Measurements from ENCODE around the gene NCOA1. TPM values are rescaled to one million over a fixed set of nuclear protein-coding genes. Genes with fewer than 3 reads are reported as not detected.

Gene NCOA1
- total RNA-seq, 2 experiments from 2014 or later = 6.1 to 12.1 TPM

GRCh38 chr2:24618144-24618543 is 127.1 kb downstream of the NCOA1 start:
- ChIA-PET POLR2A (no interaction called here), CTCF (ENCODE audit: unreplicated experiment) (no interaction called here)
- no peaks in the 10 kb centered on the region for H3K79me2 ChIP-seq (ENCODE audit: insufficient read depth, low read depth, low read length)
- intact Hi-C loops (cut with micrococcal nuclease; ENCODE audit: unreplicated experiment) = no loop called here
- no peak overlapping the region for H3K4me3 ChIP-seq (ENCODE audit: low read depth, low read length, poor library complexity, severe bottlenecking)
- DNase-seq (ENCODE audit: low spot score) = no peak
- no peaks in the 10 kb centered on the region for H4K20me1 ChIP-seq (ENCODE audit: insufficient read depth, low read length)
- no peaks in the 10 kb centered on the region for H3K36me3 ChIP-seq (ENCODE audit: insufficient read depth, low read length)
- TF ChIP-seq CTCF (conservative IDR thresholded peaks at IDR 0.05; ENCODE audit: low read length) (no peak), EZH2phosphoT487 (IDR thresholded peaks at IDR 0.05; ENCODE audit: borderline replicate concordance, low read depth, low read length) (no peak)
- no TSS peak for BruUV-seq (replicated peaks)
- no peak overlapping the region for H3K4me2 ChIP-seq (ENCODE audit: low read length)
- no peak overlapping the region for H2AFZ ChIP-seq (ENCODE audit: low read length)
- H3K27ac ChIP-seq (ENCODE audit: low read depth, low read length, poor library complexity, severe bottlenecking) = no peak overlapping the region
- H3K9me2 ChIP-seq (ENCODE audit: insufficient read depth, low read length) = no peaks in the 10 kb centered on the region
- H3K4me1 ChIP-seq (ENCODE audit: insufficient read depth, low read length, poor library complexity, severe bottlenecking) = no peaks in the 10 kb centered on the region
- no peaks in the 10 kb centered on the region for H3K9me3 ChIP-seq (ENCODE audit: low read length)

- Histone ChIP-seq H3K9me3 (ENCODE audit: low read length) (no peaks in the 10 kb centered on the region), H3K9me2 (ENCODE audit: insufficient read depth, low read length) (no peaks in the 10 kb centered on the region), H4K20me1 (ENCODE audit: insufficient read depth, low read length) (no peaks in the 10 kb centered on the region), H3K4me2 (ENCODE audit: low read length) (no peak overlapping the region), H3K79me2 (ENCODE audit: insufficient read depth, low read depth, low read length) (no peaks in the 10 kb centered on the region), H3K4me3 (ENCODE audit: low read depth, low read length, poor library complexity, severe bottlenecking) (no peak overlapping the region), H3K27ac (ENCODE audit: low read depth, low read length, poor library complexity, severe bottlenecking) (no peak overlapping the region), H3K36me3 (ENCODE audit: insufficient read depth, low read length) (no peaks in the 10 kb centered on the region), H3K4me1 (ENCODE audit: insufficient read depth, low read length, poor library complexity, severe bottlenecking) (no peaks in the 10 kb centered on the region), H2AFZ (ENCODE audit: low read length) (no peak overlapping the region)
- intact Hi-C loops (cut with micrococcal nuclease; ENCODE audit: unreplicated experiment) = no loop called here
- ChIA-PET POLR2A (no interaction called here), CTCF (ENCODE audit: unreplicated experiment) (no interaction called here)
- TF ChIP-seq EZH2phosphoT487 (IDR thresholded peaks at IDR 0.05; ENCODE audit: borderline replicate concordance, low read depth, low read length) = no peak
- no peak for TF ChIP-seq CTCF (conservative IDR thresholded peaks at IDR 0.05; ENCODE audit: low read length)
- no TSS peak for BruUV-seq (replicated peaks)
- no peak for DNase-seq (ENCODE audit: low spot score)
Observed at GRCh38 chr2:24618680-24619079, 127.6 kb downstream of the NCOA1 start.

GRCh38 chr2:24620936-24621335 is 129.9 kb downstream of the NCOA1 start:
- no peak overlapping the region for H3K4me2 ChIP-seq (ENCODE audit: low read length)
- no peaks in the 10 kb centered on the region for H3K79me2 ChIP-seq (ENCODE audit: insufficient read depth, low read depth, low read length)
- no peaks in the 10 kb centered on the region for H3K9me3 ChIP-seq (ENCODE audit: low read length)
- no peak overlapping the region for H3K4me3 ChIP-seq (ENCODE audit: low read depth, low read length, poor library complexity, severe bottlenecking)
- intact Hi-C loops (cut with micrococcal nuclease; ENCODE audit: unreplicated experiment) = no loop called here
- H4K20me1 ChIP-seq (ENCODE audit: insufficient read depth, low read length) = 0 out of 2 replicates have a peak, but pooled peaks cover 4% of the 10 kb centered on the region
- H3K9me2 ChIP-seq (ENCODE audit: insufficient read depth, low read length) = no peaks in the 10 kb centered on the region
- no peak overlapping the region for H3K27ac ChIP-seq (ENCODE audit: low read depth, low read length, poor library complexity, severe bottlenecking)
- ChIA-PET POLR2A (interaction anchor here (0.5 to 1.1 kb wide), 3 partner anchors 44 to 123 kb away, joined by 3 to 7 read pairs (median 3); no protein-coding TSS in a partner anchor), CTCF (ENCODE audit: unreplicated experiment) (no interaction called here)
- TF ChIP-seq CTCF (conservative IDR thresholded peaks at IDR 0.05; ENCODE audit: low read length) (no peak), EZH2phosphoT487 (IDR thresholded peaks at IDR 0.05; ENCODE audit: borderline replicate concordance, low read depth, low read length) (no peak)
- DNase-seq (ENCODE audit: low spot score) = no peak
- H3K4me1 ChIP-seq (ENCODE audit: insufficient read depth, low read length, poor library complexity, severe bottlenecking) = no peaks in the 10 kb centered on the region
- no peaks in the 10 kb centered on the region for H3K36me3 ChIP-seq (ENCODE audit: insufficient read depth, low read length)
- BruUV-seq (replicated peaks) = no TSS peak
- no peak overlapping the region for H2AFZ ChIP-seq (ENCODE audit: low read length)

Measured in OCI-LY7 (cell line).